Osteoblast (primary cell): ENCODE measurements around the gene PDCD4. TPM values are rescaled to one million over a fixed set of nuclear protein-coding genes. Genes with fewer than 3 reads are reported as not detected.

Experiments used
- DNase-seq: peaks from one replicate; pipeline ENCODE4 v3.0.0; 2011; ENCODE audit warnings: low spot score, mixed read lengths; ENCODE audit not compliant: insufficient read length; ENCODE audit errors: missing footprints
- H2AFZ ChIP-seq: 2 replicates; pipeline ENCODE4 v1.6.0; 2011; ENCODE audit warnings: mild to moderate bottlenecking, low read length
- H3K27ac ChIP-seq: 2 replicates; pipeline ENCODE4 v1.5.1; 2011; ENCODE audit warnings: mild to moderate bottlenecking, low read depth, low read length, moderate library complexity
- H3K27me3 ChIP-seq: 2 replicates; pipeline ENCODE4 v1.6.0; 2012; ENCODE audit warnings: mild to moderate bottlenecking, control low read depth, inconsistent platforms, low read length, moderate library complexity; ENCODE audit not compliant: insufficient read depth
- H3K36me3 ChIP-seq: 2 replicates; pipeline ENCODE4 v1.5.1; 2011; ENCODE audit warnings: mild to moderate bottlenecking, low read length, control low read depth, moderate library complexity; ENCODE audit not compliant: insufficient read depth
- H3K4me1 ChIP-seq: 2 replicates; pipeline ENCODE4 v1.5.1; 2011; ENCODE audit warnings: mild to moderate bottlenecking, low read length, control low read depth, moderate library complexity; ENCODE audit not compliant: insufficient read depth
- H3K4me2 ChIP-seq: 2 replicates; pipeline ENCODE4 v1.6.0; 2011; ENCODE audit warnings: mild to moderate bottlenecking, low read length; ENCODE audit not compliant: insufficient read depth
- H3K4me3 ChIP-seq: fragments of 200-600 bp; sonication (generic); 3 replicates; pipeline ENCODE4 v1.5.1; 2012; ENCODE audit warnings: mild to moderate bottlenecking, low read length, inconsistent platforms; ENCODE audit not compliant: insufficient read depth
- H3K79me2 ChIP-seq: 2 replicates; pipeline ENCODE4 v1.6.0; 2012; ENCODE audit warnings: mild to moderate bottlenecking, low read length, control low read depth, inconsistent platforms; ENCODE audit not compliant: insufficient read depth
- H3K9me3 ChIP-seq: 2 replicates; pipeline ENCODE4 v1.5.1; 2011; ENCODE audit warnings: low read depth, low read length, control low read depth
- H4K20me1 ChIP-seq: 2 replicates; pipeline ENCODE4 v1.6.0; 2012; ENCODE audit warnings: mild to moderate bottlenecking, low read length, control low read depth; ENCODE audit not compliant: insufficient read depth
- total RNA-seq: library from RNA; depleted of rRNA; stranded (reverse); fragments of >200 nt; gene quantifications from 2 replicates; pipeline ENCODE4 v1.2.3, GENCODE V29; 2012
- TF ChIP-seq, protein P1 (sequence below): IDR thresholded peaks from 2 replicates; pipeline ENCODE4 v1.5.1; 2011; ENCODE audit warnings: mild to moderate bottlenecking, low read depth, low read length, moderate library complexity; ENCODE audit errors: extremely low read depth

PDCD4 gene
- 63.1 and 73.8 TPM in 2 replicates for total RNA-seq

DNA sequence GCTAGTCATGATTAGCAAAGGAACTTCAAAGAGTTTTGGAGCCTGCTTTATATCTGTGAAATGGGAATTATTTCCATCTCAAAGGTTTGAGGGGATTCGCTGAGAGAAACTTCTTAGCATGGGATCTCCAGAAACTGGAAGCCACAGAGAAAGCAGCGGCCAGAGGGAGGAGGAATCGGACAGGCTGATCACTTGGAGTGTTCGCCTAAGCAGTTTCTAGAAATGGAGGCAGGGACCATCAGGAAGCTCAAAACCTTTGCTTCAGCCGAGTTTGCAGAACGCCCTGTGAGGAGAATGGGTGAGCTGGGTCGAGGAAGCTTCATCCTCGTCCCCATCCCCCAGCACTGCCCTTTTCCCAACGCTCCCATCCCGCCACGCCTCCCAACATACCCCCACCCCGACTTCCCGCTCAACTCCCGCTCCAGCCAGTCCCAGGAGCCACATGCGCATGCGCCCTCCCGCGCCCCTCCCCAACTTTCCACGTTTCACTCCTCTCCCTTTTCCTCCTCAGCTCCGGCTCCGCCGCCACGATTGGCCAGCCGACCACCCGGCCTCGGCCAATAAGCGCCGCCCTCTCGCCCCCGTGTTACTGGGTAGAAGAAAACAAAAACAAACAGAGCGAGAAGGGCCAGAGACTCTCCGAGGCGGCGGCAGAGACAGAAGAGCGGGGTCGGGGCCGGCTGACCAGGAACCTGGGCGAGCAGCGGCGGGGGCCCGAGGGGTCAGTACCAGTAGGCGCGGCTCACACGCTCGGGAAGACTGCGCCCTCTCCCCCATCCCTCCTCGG is at the start of gene PDCD4:
PDCD4 (plus strand) TSS at position 631 of the 787 bp plus-strand sequence. CDS start 4,100 bp downstream, outside the sequence.
- DNase-seq = peak; percentile 95
- Histone ChIP-seq H3K9me3 (no peaks in the 10 kb centered on the region), H3K36me3 (no peaks in the 10 kb centered on the region), H3K27me3 (no peaks in the 10 kb centered on the region), H3K27ac (peak within 1 kb of the TSS; percentile 95), H3K4me1 (peaks cover 24% of the 10 kb centered on the region), H4K20me1 (no peaks in the 10 kb centered on the region), H2AFZ (peak within 1 kb of the TSS; percentile 97), H3K4me3 (peak within 1 kb of the TSS; percentile 88), H3K4me2 (peak within 1 kb of the TSS; percentile 96), H3K79me2 (peaks cover 44% of the 10 kb centered on the region)
- TF ChIP-seq, protein P1, sequence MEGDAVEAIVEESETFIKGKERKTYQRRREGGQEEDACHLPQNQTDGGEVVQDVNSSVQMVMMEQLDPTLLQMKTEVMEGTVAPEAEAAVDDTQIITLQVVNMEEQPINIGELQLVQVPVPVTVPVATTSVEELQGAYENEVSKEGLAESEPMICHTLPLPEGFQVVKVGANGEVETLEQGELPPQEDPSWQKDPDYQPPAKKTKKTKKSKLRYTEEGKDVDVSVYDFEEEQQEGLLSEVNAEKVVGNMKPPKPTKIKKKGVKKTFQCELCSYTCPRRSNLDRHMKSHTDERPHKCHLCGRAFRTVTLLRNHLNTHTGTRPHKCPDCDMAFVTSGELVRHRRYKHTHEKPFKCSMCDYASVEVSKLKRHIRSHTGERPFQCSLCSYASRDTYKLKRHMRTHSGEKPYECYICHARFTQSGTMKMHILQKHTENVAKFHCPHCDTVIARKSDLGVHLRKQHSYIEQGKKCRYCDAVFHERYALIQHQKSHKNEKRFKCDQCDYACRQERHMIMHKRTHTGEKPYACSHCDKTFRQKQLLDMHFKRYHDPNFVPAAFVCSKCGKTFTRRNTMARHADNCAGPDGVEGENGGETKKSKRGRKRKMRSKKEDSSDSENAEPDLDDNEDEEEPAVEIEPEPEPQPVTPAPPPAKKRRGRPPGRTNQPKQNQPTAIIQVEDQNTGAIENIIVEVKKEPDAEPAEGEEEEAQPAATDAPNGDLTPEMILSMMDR = no peak

DNA sequence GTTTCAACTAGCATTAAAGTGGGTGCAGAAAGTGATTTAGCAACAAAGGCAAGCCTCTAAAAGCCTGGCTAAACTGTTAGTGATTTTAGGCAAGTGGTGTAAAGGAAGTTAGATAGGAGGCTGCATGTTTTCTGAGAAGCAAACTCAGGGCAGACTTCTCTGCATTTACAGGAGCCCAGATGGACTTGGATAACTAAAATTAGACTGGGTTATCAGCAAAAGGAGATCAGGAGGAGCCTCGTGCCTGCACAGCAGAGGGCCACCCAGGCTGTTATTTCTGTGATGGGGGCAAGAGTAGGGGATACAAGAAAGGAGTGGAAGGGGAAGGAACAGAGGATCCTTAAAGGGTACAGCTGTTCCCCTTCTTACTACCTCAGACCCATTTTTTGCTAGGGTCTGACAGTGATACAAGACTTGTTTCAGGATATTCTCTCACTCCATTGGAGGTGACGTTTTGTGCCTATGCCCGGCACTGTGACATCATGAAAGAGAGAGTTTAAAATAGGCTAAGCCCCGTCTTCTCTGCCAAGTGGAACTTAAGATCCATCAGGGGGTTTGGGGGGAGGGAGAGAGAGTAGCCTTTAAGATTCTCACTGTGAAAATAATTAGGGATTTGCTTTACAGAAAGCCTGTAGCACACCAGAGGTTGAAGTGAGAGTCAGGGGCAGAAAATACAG is 49.6 kb upstream of the PDCD4 start:
- Histone ChIP-seq H3K9me3 (no peaks in the 10 kb centered on the region), H2AFZ (no peak overlapping the region), H3K27me3 (peaks cover 15% of the 10 kb centered on the region), H3K79me2 (no peaks in the 10 kb centered on the region), H3K4me3 (no peak overlapping the region), H3K4me1 (peaks cover 9% of the 10 kb centered on the region), H3K36me3 (no peaks in the 10 kb centered on the region), H3K4me2 (no peak overlapping the region), H4K20me1 (no peaks in the 10 kb centered on the region), H3K27ac (no peak overlapping the region)
- TF ChIP-seq, protein P1 = no peak
- no peak for DNase-seq

DNA sequence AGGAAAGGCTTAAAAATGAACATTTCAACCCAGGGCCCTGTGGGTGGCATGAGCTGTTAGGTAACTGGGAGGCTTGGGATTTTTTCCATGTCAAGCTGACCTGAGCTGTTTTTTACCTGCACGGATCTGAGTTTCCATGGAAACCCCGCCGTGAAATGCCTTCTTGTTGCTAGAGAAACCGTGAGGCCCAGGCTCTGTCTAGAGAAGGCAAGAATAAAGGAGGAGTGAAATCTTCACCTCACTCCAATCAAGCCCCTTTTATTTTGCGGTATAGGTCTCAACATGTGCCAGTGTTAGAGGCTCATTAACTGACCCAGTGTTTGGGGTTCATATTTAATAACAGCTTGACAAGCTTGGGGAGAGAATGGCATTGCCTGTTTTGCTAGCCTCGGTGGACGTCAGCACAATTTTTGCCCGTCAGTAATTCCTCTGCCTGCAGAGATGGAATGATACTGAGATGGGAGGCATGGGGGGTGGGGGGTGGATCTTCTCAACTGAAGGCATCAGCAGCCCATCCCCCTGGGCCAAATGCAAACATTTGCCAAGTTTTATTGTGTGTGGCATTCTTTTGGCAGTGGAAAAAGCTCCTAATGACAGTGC is 48.9 kb upstream of the PDCD4 start:
- Histone ChIP-seq H2AFZ (no peak overlapping the region), H4K20me1 (no peaks in the 10 kb centered on the region), H3K27me3 (peaks cover 15% of the 10 kb centered on the region), H3K4me3 (no peak overlapping the region), H3K36me3 (no peaks in the 10 kb centered on the region), H3K79me2 (no peaks in the 10 kb centered on the region), H3K4me2 (no peak overlapping the region), H3K4me1 (peaks cover 13% of the 10 kb centered on the region), H3K27ac (no peak overlapping the region), H3K9me3 (no peaks in the 10 kb centered on the region)
- DNase-seq = no peak
- TF ChIP-seq, protein P1 = no peak

DNA sequence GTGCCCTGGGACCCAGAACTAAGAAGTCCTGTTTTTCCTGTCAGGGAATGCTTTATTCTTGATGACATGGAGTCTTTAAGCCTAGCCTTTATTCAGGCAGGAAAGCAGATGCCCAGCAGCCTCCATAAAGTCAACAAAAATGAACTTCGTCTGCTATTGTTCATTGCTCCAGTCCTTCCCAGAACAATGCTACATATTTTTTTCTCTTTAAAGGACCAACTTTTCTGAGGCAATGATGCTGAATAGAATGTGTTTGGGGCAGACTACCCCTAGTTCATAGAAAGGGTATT is 47.6 kb upstream of the PDCD4 start:
- no peak overlapping the region for H3K4me2 ChIP-seq
- H3K9me3 ChIP-seq = no peaks in the 10 kb centered on the region
- TF ChIP-seq, protein P1 = no peak
- no peaks in the 10 kb centered on the region for H3K79me2 ChIP-seq
- peaks cover 24% of the 10 kb centered on the region for H3K27me3 ChIP-seq
- H2AFZ ChIP-seq = no peak overlapping the region
- H3K27ac ChIP-seq = no peak overlapping the region
- peaks cover 13% of the 10 kb centered on the region for H3K4me1 ChIP-seq
- no peak for DNase-seq
- H3K36me3 ChIP-seq = no peaks in the 10 kb centered on the region
- H4K20me1 ChIP-seq = no peaks in the 10 kb centered on the region
- no peak overlapping the region for H3K4me3 ChIP-seq
